Stimulated activated CD8-positive, alpha-beta memory T cell treated with anti-CD3 and anti-CD28 coated beads, Interleukin-15, amount 100 ng/mL, for 24 hours (primary cell): ENCODE data around the gene MTHFD1.

Experiments used
- DNase-seq: peaks from one replicate; pipeline ENCODE4 v3.0.0-alpha.2; 2020; ENCODE audit warnings: low read depth

Gene MTHFD1

DNA sequence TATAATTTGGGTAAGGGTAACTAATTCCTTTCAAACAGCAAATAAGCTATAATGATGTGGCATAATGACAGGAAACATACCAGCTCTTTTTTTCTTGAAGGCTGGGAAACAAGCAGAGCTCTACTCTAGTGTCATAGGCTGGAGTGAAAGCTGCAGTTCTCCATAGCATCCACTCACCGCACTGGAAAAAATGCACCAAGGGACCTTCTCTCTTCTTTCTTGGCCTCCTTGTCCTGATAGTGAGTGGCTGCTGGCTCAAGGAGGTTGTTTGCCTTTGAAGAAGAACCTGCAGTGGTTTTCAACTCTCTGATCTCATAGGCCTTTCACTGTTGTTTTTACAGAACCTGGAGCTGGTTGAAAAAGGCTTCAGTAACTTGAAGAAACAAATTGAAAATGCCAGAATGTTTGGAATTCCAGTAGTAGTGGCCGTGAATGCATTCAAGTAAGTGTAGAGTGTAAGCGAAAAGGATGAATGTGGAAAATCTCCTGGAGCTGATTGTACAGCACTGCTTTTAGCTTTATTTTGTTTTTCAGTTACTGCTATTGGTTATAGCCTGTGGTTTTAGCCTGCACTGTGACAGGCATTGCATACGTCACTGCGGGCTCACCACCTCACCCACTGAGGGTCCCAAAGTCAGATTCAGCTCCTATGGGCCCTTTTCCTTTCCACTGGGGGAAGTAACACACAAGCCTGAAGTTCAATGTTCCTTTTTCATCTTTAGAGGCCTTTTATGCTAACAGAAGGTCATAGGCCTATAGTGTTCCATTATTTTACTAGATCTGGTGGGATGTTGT lies 59.9 kb downstream of the MTHFD1 start:
- no peak for DNase-seq

DNA sequence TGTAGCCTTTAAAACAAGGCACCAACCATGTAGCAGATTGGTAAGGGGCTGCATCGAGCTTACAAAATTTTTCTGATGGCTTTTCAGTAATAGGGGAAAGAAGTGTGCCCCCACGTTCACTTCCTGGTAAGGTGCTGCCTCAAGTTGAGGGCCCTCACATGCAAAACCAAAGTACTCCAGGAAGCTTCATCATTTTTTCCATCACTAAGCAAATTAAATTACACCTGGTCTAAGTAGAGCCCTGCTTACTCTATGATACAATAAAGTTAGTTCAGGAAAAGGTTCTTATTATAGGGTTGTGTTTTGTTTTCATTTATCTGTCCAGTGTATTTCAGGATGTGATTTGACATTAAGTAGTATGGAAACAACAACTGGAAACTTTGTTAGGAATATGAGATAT lies 62.1 kb downstream of the MTHFD1 start:
- DNase-seq, result no peak

- no peak for DNase-seq
These were observed 66.5 kb downstream of the MTHFD1 start for GRCh38 chr14:64454671-64455070.

- DNase-seq, result no peak
These were observed 71.4 kb downstream of the MTHFD1 start for GRCh38 chr14:64459405-64460136.

GRCh38 chr14:64461221-64461620 lies 73.1 kb downstream of the MTHFD1 start:
- DNase-seq, result no peak

- DNase-seq, result no peak
These were observed 75.0 kb downstream of the MTHFD1 start for GRCh38 chr14:64463195-64463594.

- DNase-seq, result no peak
These were observed 75.7 kb downstream of the MTHFD1 start for GRCh38 chr14:64463873-64464272.

DNA sequence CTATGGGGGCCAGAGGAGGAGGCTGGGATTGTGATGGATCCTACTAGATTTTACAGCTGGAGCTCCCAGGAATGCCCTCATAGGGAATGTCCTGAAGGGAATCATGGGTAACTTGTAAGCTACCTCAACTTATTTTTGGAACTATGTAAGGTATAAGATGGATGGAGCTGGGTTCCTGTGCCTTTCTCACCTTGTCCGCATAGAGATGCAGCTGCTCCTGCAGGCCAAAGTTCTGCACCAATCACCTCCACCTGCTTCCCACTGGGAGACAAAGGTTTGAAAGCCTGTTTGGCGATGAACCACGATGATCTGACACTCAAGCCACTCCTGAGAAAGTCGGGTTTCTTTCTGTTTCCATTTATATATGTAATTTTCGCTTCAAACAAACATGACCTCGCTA lies 76.5 kb downstream of the MTHFD1 start:
- DNase-seq, result no peak

DNA sequence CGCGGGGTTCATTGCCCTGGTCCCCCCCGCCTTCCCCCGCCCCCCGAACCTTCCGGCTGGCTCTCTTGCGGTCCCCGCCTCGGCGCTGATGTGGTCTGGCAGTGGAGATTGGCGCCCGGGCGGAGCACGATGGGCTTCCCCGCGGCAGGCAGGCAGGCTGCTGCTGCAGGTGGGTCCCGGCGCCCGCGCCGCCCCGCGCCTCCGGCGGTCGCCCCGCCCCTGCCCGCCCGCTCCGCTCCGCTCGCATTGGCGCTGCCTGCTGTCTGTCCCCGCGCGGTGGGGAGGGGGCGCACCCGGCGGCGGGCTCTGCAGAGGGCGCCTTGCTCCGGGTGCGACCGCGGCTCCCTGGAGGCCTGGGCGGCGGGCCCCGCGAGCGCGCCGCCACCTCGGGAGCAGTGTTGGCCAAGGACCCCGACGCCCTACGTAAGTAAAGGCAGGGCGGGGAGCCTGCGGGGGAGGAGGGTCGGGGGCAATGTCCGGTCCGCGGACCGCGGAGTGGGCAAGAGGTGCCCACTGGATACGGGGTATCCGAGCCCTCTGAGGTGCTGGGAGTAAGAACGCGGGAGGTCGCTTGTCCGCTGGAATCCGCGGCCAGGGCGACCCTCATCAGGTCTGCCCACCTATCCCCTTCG lies 77.2 kb downstream of the MTHFD1 start, which contains the start of gene AKAP5:
Gene AKAP5 (plus strand): TSS at position 309 of the 632 bp plus-strand sequence. CDS start 2,896 bp downstream, outside the sequence.
- peak; percentile 36 for DNase-seq

GRCh38 chr14:64465831-64466554 lies 77.8 kb downstream of the MTHFD1 start:
- no peak for DNase-seq

DNA sequence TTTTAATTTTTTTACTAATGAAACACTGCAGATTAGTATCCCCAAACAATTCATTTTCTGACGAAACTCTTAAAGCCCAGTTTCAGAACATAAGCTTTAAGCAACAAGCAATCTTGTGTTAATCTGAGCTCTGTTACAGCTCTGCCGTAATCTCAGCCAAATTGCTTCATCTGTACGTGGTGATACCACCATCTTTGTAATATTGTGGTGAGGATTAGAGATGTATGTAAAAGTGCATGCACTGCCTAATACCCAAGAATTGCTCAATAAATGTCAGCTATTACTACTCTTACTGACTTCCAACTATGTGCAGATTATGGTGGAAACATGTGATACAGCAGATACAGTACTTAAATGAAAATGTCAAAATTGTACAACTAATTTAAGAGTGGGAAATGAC lies 78.9 kb downstream of the MTHFD1 start:
- no peak for DNase-seq

DNA sequence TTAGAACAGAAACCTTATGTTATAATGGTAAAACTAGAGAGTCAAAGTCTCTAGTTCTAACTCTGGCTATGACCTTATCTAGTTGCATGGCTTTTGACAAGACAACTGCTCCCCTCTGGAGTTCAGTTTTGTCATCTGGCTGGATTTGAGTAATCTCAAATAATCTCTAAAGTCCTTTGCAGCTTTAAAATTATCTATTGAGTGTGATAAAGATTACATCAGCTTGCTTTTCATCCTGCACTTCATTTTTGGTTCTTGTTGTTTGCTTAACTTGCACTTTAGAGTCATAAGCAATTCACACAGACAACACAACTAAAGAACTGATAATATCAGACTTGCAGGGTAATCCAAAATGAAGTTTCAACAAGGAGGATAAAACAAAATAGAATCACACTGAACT lies 79.4 kb downstream of the MTHFD1 start:
- no peak for DNase-seq

- DNase-seq, result no peak
These were observed 80.3 kb downstream of the MTHFD1 start for GRCh38 chr14:64468451-64468850.

DNA sequence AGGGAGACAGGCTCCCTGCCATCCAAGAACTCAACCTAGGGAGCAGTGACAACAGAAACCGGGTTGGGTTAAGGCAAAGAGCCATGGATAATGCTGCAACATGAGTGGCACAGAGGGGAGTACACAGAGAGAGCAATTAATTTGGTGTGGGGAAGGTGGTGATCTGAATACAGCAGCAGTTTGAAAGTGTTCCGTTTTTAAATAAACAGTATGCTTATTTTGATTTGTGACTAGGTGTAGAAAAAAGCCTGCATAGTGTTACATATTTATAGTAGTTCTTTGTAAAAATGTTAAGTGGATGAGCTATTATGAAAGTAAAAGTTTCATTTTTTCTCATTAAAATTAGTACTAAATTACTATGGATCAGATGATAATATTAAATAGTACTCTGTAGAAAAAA lies 85.9 kb downstream of the MTHFD1 start:
- no peak for DNase-seq

- no peak for DNase-seq
These were observed 86.5 kb downstream of the MTHFD1 start for GRCh38 chr14:64474698-64475097.

DNA sequence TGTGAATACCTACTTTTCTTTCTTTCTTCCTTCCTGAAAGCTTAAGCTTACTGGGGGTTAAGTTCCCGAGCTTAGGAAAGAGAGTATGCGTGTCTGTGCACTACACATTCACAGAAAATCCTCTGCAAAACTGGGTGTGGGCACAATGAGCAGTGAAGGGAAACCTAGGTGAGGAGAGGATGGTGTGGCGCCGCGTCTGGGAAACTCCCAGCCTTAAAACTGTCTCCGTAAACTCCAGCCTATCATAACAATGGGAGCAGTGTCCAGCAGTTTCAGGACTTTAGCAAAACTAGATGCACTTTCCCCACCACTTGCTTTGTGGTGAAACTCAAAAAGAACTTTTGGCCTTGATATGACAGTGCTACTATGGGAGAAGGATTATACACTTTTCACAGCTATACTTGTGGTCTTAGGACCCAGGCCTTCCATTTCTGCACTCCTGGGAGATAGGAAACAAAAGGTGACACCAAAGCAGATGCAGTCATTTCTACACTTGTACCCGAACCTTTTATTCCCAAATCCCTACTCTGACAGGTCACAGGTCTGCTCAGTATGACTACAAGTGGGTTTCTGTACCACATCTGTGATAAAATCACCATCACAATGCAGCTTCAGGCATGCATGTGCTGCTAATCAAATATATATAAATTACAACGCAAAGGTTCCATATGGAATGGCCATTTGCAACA lies 87.6 kb downstream of the MTHFD1 start:
- DNase-seq, result no peak

DNA sequence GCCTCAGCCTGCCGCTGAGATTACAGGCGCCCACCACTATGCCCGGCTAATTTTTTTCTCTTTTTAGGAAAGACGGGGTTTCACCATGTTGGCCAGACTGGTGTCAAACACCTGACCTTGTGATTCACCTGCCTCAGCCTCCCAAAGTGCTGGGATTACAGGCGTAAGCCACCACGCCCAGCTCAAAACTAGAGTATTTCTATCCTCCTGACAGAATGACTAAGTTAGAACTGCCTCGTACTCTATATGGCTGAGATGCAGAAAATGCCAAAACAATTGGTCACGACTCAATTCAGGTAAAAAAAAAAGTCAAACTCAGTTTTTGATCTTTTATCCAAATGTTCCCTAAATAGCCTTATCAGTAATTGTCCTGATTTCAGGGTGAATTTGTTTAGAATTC lies 88.3 kb downstream of the MTHFD1 start:
- no peak for DNase-seq

DNA sequence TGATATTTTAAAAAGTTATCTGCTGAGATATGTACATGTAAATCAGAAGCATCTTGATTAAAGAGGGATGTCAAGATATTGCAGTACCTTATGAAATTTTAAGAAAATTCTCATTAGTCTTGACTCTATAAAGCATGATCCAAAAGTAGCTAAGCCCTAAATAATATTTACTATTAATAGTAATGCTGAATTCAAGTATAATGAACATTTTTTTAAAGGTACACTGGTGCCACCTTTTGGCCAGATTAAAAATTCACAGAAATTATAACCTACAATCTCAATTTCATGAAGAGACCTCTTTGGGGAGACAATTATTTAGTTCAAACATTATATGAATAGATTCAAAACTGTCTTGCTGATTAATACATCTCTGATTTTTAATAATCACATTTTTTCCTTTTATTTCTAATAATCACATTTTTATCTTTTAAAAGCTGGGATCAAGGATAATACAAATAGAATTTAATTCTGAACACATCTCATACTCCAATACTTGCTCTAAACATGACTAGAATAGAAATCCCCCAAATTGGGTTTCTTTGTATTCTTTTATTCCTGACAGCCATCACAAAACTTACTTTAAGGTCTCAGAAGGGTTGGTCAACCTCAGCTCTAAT lies 90.6 kb downstream of the MTHFD1 start:
- no peak for DNase-seq

DNA sequence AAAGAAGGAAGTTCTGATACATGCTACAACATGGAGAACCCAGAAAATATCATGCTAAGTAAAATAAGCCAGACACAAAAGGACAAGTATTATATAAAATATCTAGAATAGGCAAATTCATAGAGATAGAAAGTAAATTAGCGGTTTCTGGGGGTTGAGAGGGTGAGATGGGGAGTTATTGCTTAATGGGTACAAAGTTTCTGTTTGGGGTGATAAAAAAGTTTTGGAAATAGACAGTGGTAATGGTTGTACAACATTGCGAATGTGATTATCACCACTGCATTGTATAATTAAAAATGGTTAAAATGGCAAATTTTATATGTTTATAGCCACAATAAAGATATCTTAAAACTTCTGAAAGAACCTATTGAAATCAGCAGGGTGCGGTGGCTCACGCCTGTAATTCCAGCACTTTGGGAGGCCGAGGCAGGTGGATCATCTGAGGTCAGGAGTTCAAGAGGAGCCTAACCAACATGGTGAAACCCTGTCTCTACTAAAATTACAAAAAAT lies 100.5 kb downstream of the MTHFD1 start:
- no peak for DNase-seq

GRCh38 chr14:64491637-64492036 lies 103.5 kb downstream of the MTHFD1 start:
- no peak for DNase-seq

- no peak for DNase-seq
These were observed 105.3 kb downstream of the MTHFD1 start for GRCh38 chr14:64493455-64493854.
